SK-N-SH (cell line): Measurements from ENCODE around the gene ADH7. TPM values are rescaled to one million over a fixed set of nuclear protein-coding genes. Genes with fewer than 3 reads are reported as not detected.

Source experiments
- CTCF ChIA-PET: fragments of 300-600, 350-600 bp; formaldehyde crosslinking; extraction: SDS; loops from one replicate; lab custom pipeline; 2021; lab: Yijun Ruan, JAX
- POLR2A ChIA-PET: fragments of 350-600 bp; sonication (Branson Sonifier 250); formaldehyde crosslinking; extraction: SDS; loops from one replicate; lab custom pipeline; 2020; ENCODE audit warnings: antibody characterized with exemption, inconsistent platforms; lab: Yijun Ruan, JAX
- DNase-seq: peaks from one replicate; pipeline ENCODE4 v3.0.0; 2012
- H2AFZ ChIP-seq: fragments of 200-600 bp; sonication (generic); 2 replicates; pipeline ENCODE4 v1.8.1; 2016; ENCODE audit warnings: antibody characterized with exemption, mild to moderate bottlenecking, low read depth
- H3F3A ChIP-seq: fragments of 200-600 bp; sonication (generic); replicated peaks from 2 replicates; pipeline ENCODE3; 2016; ENCODE audit warnings: antibody characterized with exemption, mild to moderate bottlenecking; ENCODE audit not compliant: insufficient read depth
- H3K27ac ChIP-seq, 2 experiments: fragments of 200-500 bp in 1 of 2; fragments of 200-600 bp in 1 of 2; sonication (Bioruptor generic) in 1 of 2; sonication (generic), shearing (Covaris generic) in 1 of 2; 2 replicates each; pipeline versions ENCODE4 v1.5.1 to v1.6.1; 2014 to 2016; ENCODE audit warnings: low read depth in 2 of 2, inconsistent platforms in 1 of 2, low read length in 1 of 2, mild to moderate bottlenecking in 1 of 2, mixed read lengths in 1 of 2
- H3K27me3 ChIP-seq: fragments of 200-600 bp; sonication (generic), shearing (Covaris generic); 2 replicates; pipeline ENCODE4 v1.6.1; 2016; ENCODE audit warnings: mixed run types; ENCODE audit not compliant: insufficient read depth
- H3K36me3 ChIP-seq, 2 experiments: fragments of 200-500 bp in 1 of 2; fragments of 200-600 bp in 1 of 2; sonication (Bioruptor generic) in 1 of 2; sonication (generic) in 1 of 2; replicated peaks in 1 of 2; 2 replicates each; pipeline versions ENCODE3 to v1.5.1; 2014 to 2016; ENCODE audit warnings: low read length in 1 of 2, mild to moderate bottlenecking in 1 of 2; ENCODE audit not compliant: insufficient read depth in 2 of 2, control insufficient read depth in 1 of 2
- H3K4me1 ChIP-seq, 2 experiments: fragments of 200-500 bp in 1 of 2; fragments of 200-600 bp in 1 of 2; sonication (Bioruptor generic) in 1 of 2; sonication (generic), shearing (Covaris generic) in 1 of 2; 2 replicates each; pipeline versions ENCODE4 v1.5.1 to v1.6.1; 2014 to 2016; ENCODE audit warnings: low read depth in 1 of 2, low read length in 1 of 2, mixed run types in 1 of 2; ENCODE audit not compliant: insufficient read depth in 2 of 2, control insufficient read depth in 1 of 2
- H3K4me2 ChIP-seq: fragments of 200-600 bp; sonication (generic), shearing (Covaris generic); 2 replicates; pipeline ENCODE4 v1.6.1; 2017; ENCODE audit warnings: mixed run types
- H3K4me3 ChIP-seq, 2 experiments: fragments of 200-500 bp in 1 of 2; fragments of 200-600 bp in 1 of 2; sonication (Bioruptor generic) in 1 of 2; sonication (generic), shearing (Covaris generic) in 1 of 2; 2 replicates each; pipeline versions ENCODE4 v1.5.1 to v1.8.1; 2014 to 2016; ENCODE audit warnings: low read depth in 2 of 2, inconsistent platforms in 1 of 2, low read length in 1 of 2, mild to moderate bottlenecking in 1 of 2, mixed read lengths in 1 of 2, moderate library complexity in 1 of 2
- H3K79me2 ChIP-seq: fragments of 200-600 bp; sonication (generic); 2 replicates; pipeline ENCODE4 v1.8.1; 2017; ENCODE audit warnings: mild to moderate bottlenecking; ENCODE audit not compliant: insufficient read depth
- H3K9ac ChIP-seq: fragments of 200-600 bp; sonication (generic); 2 replicates; pipeline ENCODE4 v1.6.1; 2017; ENCODE audit warnings: mixed run types
- H3K9me2 ChIP-seq: fragments of 200-600 bp; sonication (generic); 2 replicates; pipeline ENCODE4 v1.6.1; 2017; ENCODE audit warnings: mixed run types
- H3K9me3 ChIP-seq: fragments of 200-600 bp; sonication (generic); 2 replicates; pipeline ENCODE4 v1.6.1; 2017; ENCODE audit warnings: mixed run types, mild to moderate bottlenecking, moderate library complexity
- H4K20me1 ChIP-seq: fragments of 200-600 bp; sonication (generic); 2 replicates; pipeline ENCODE4 v1.6.1; 2017; ENCODE audit warnings: mild to moderate bottlenecking, mixed run types; ENCODE audit not compliant: insufficient read depth
- FOSL2 ChIP-seq: IDR thresholded peaks from 2 replicates; pipeline ENCODE4 v1.4.0; 2012; ENCODE audit warnings: low read depth, mild to moderate bottlenecking, moderate library complexity, borderline replicate concordance
- JUND ChIP-seq: IDR thresholded peaks from 2 replicates; pipeline ENCODE4 v1.4.0; 2012
- RAD21 ChIP-seq: IDR thresholded peaks from 2 replicates; pipeline ENCODE4 v1.6.1; 2012; ENCODE audit warnings: mild to moderate bottlenecking, low read length
- SMC3 ChIP-seq: IDR thresholded peaks from 2 replicates; pipeline ENCODE4 v1.6.1; 2012; ENCODE audit warnings: low read depth, low read length, improper control_type of control experiment
- TEAD4 ChIP-seq: IDR thresholded peaks from 2 replicates; pipeline ENCODE4 v1.4.0; 2012; ENCODE audit warnings: mild to moderate bottlenecking, borderline replicate concordance; ENCODE audit not compliant: insufficient read depth
- WGBS: methylation state at CpG from one replicate; pipeline ENCODE4 v1.1.6; 2017; ENCODE audit warnings: low lambda C conversion rate; 5-methylcytosine and 5-hydroxymethylcytosine counted together
- polyA plus RNA-seq, 3 experiments: library from polyadenylated mRNA; depleted of rRNA; stranded (reverse); fragments of >200 nt; gene quantifications; 2 replicates each; pipeline ENCODE4 v1.2.3, GENCODE V29; 2012
- TF ChIP-seq, protein P1 (sequence below): IDR thresholded peaks from 2 replicates; pipeline ENCODE4 v1.4.0; 2012; ENCODE audit warnings: low read depth, borderline replicate concordance
- TF ChIP-seq, protein P2 (sequence below): fragments of 200-600 bp; sonication (generic); IDR thresholded peaks from 2 replicates; pipeline ENCODE4 v1.6.1; 2017; ENCODE audit warnings: antibody characterized with exemption, mild to moderate bottlenecking, moderate library complexity

ADH7 gene
- polyA plus RNA-seq, 1 of the 3 experiments (the other 2 are of a cell fraction) = not detected

DNA sequence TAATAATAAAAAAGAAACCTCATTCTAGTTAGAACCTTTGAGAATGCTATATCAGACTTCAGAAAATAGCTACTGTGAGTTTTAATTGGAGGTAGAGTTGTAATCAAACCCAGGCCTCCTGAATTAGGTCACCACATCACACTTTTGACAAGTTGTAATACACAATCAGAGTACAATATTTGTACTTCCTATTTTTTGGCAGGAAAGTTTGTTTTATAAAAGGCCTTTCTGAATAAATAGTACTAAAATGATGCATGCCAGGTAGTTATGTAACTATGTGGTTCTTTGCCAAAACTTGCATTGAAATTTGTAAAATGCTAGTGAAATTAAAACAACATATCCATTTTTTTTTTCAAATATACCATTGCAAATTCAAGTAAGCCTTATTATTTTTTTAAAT, 26.8 kb downstream of the ADH7 start:
- Histone ChIP-seq H3K79me2 (no peaks in the 10 kb centered on the region), H3K4me1 (peaks cover 0 to 13% of the 10 kb centered on the region in 2 experiments; a peak in 2 of 4 replicates), H3F3A (peaks cover 13% of the 10 kb centered on the region), H3K27me3 (no peaks in the 10 kb centered on the region), H4K20me1 (no peaks in the 10 kb centered on the region), H2AFZ (no peak overlapping the region), H3K4me2 (no peak overlapping the region), H3K9ac (no peak overlapping the region), H3K4me3 (no peak overlapping the region), H3K36me3 (no peaks in the 10 kb centered on the region), H3K9me3 (no peaks in the 10 kb centered on the region), H3K27ac (no peak overlapping the region), H3K9me2 (no peaks in the 10 kb centered on the region)
- CTCF ChIA-PET = interaction anchor here (0.8 to 1.1 kb wide), 2 partner anchors 10 to 55 kb away, joined by 3 read pairs; no protein-coding TSS in a partner anchor
- POLR2A ChIA-PET = no interaction called here
- DNase-seq = no peak
- TF ChIP-seq, protein P1, sequence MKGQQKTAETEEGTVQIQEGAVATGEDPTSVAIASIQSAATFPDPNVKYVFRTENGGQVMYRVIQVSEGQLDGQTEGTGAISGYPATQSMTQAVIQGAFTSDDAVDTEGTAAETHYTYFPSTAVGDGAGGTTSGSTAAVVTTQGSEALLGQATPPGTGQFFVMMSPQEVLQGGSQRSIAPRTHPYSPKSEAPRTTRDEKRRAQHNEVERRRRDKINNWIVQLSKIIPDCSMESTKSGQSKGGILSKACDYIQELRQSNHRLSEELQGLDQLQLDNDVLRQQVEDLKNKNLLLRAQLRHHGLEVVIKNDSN = no peak
- TF ChIP-seq JUND = no peak

DNA sequence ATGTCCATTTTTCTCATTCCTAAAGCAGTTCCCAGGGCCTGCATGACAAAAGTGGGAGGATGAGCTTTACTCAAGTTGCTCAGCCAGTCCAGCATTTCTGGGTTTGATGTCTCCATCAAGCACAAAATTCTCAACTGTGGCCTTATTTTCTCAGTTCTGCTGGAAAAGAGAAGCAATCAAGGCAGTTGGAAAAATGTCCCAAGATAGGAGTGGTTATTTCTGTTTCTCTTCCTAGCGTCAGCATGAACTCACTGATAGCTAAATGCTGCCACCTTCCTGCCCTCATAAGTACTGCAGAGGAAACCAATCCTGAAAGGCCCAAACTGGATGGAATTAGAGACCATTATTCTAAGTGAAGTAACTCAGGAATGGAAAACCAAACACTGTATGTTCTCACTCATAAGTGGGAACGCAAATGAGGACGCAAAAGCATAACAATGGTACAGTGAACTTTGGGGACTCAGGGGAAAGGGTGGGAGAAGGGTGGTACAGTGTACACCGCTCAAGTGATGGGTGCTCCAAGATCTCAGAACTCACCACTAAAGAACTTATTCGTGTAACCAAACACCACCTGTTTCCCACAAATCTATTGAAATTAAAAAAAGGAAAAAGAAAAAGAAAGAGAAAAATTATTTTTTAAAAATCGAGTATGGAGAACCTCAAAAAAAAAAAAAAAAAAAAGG, 29.6 kb downstream of the ADH7 start:
- TF ChIP-seq RAD21 (peak; percentile 94), FOSL2 (no peak), SMC3 (peak; percentile 89), TEAD4 (no peak)
- TF ChIP-seq, protein P1 = no peak
- TF ChIP-seq, protein P2, sequence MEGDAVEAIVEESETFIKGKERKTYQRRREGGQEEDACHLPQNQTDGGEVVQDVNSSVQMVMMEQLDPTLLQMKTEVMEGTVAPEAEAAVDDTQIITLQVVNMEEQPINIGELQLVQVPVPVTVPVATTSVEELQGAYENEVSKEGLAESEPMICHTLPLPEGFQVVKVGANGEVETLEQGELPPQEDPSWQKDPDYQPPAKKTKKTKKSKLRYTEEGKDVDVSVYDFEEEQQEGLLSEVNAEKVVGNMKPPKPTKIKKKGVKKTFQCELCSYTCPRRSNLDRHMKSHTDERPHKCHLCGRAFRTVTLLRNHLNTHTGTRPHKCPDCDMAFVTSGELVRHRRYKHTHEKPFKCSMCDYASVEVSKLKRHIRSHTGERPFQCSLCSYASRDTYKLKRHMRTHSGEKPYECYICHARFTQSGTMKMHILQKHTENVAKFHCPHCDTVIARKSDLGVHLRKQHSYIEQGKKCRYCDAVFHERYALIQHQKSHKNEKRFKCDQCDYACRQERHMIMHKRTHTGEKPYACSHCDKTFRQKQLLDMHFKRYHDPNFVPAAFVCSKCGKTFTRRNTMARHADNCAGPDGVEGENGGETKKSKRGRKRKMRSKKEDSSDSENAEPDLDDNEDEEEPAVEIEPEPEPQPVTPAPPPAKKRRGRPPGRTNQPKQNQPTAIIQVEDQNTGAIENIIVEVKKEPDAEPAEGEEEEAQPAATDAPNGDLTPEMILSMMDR = peak; percentile 97
- H2AFZ ChIP-seq = peak overlapping the region; percentile 50; the same call in 1 of the 2 replicates
- H4K20me1 ChIP-seq = no peaks in the 10 kb centered on the region
- no peaks in the 10 kb centered on the region for H3K79me2 ChIP-seq
- DNase-seq = peak; percentile 24
- H3F3A ChIP-seq = peaks cover 13% of the 10 kb centered on the region
- WGBS = 26% methylated on average over 6 of the region's 6 CpGs
- ChIA-PET CTCF (interaction anchor here (0.6 to 3.8 kb wide), 30 partner anchors 10 to 938 kb away, joined by 3 to 26 read pairs (median 4); partner anchors contain the start of gene ADH5), POLR2A (no interaction called here)
- H3K27me3 ChIP-seq = no peaks in the 10 kb centered on the region
- H3K9ac ChIP-seq = no peak overlapping the region
- peak overlapping the region in 1 of 2 experiments; percentile 77; a peak in 2 of 4 replicates for H3K27ac ChIP-seq
- no peaks in the 10 kb centered on the region for H3K9me3 ChIP-seq
- peak overlapping the region in 1 of 2 experiments; percentile 38; a peak in 1 of 4 replicates for H3K4me3 ChIP-seq
- H3K4me2 ChIP-seq = 0 out of 2 replicates have a peak overlapping the region, but pooled peaks have one; percentile 53
- H3K36me3 ChIP-seq = no peaks in the 10 kb centered on the region
- no peaks in the 10 kb centered on the region for H3K9me2 ChIP-seq
- H3K4me1 ChIP-seq = peaks cover 0 to 13% of the 10 kb centered on the region in 2 experiments; a peak in 2 of 4 replicates
